Endothelial cell of umbilical vein (primary cell): ENCODE results near the gene CCDC86. TPM values are rescaled to one million over a fixed set of nuclear protein-coding genes. Genes with fewer than 3 reads are reported as not detected.

Experiments used
- BruUV-seq: library from RNA; stranded (reverse); fragments of 400-500 nt; replicated peaks from 2 replicates; lab custom pipeline; 2021; lab: Mats Ljungman, UMichigan
- CTCF ChIA-PET: fragments of 300-600, 350-600 bp; sonication (Branson Sonifier 250); formaldehyde crosslinking; loops from one replicate; lab custom pipeline; 2021; ENCODE audit warnings: antibody characterized with exemption, inconsistent platforms; lab: Charles Lee
- POLR2A ChIA-PET: fragments of 300-600, 350-600 bp; sonication (Branson Sonifier 250); formaldehyde crosslinking; loops from one replicate; lab custom pipeline; 2021; ENCODE audit warnings: antibody characterized with exemption, inconsistent platforms; lab: Charles Lee
- DNase-seq: peaks from one replicate; pipeline ENCODE4 v3.0.0-alpha.2; 2011; ENCODE audit warnings: low read depth, low spot score
- FAIRE-seq: peaks from 2 replicates; lab custom pipeline; 2011; peaks lifted over from hg19 to GRCh38; lab: Jason Lieb, UNC
- H2AFZ ChIP-seq: 2 replicates; pipeline ENCODE4 v1.6.0; 2012; ENCODE audit warnings: low read depth, low read length, control low read depth, inconsistent platforms
- H3K27ac ChIP-seq: 2 replicates; pipeline ENCODE4 v1.5.1; 2011; ENCODE audit warnings: low read depth, mild to moderate bottlenecking, control low read depth, low read length, moderate library complexity; ENCODE audit not compliant: insufficient read depth
- H3K27me3 ChIP-seq, 2 experiments: 2 replicates each; pipeline versions ENCODE4 v1.6.0 to v1.6.1; 2011; ENCODE audit warnings: low read length in 2 of 2, mixed read lengths in 1 of 2; ENCODE audit not compliant: control insufficient read depth in 2 of 2, insufficient read depth in 2 of 2
- H3K36me3 ChIP-seq, 2 experiments: 2 replicates in 1 of 2; 3 replicates in 1 of 2; pipeline ENCODE4 v1.5.1; 2011; ENCODE audit warnings: low read length in 2 of 2, mild to moderate bottlenecking in 1 of 2, moderate library complexity in 1 of 2; ENCODE audit not compliant: control insufficient read depth in 2 of 2, insufficient read depth in 2 of 2; ENCODE audit errors: extremely low read depth in 1 of 2
- H3K4me1 ChIP-seq: 3 replicates; pipeline ENCODE4 v1.5.1; 2011; ENCODE audit warnings: mild to moderate bottlenecking, low read length; ENCODE audit not compliant: control insufficient read depth, insufficient read depth; ENCODE audit errors: extremely low read depth
- H3K4me2 ChIP-seq: 2 replicates; pipeline ENCODE4 v1.6.1; 2011; ENCODE audit warnings: low read length, control low read depth, mixed read lengths; ENCODE audit not compliant: insufficient read depth
- H3K4me3 ChIP-seq, 3 experiments: fragments of 200-600 bp in 1 of 3; sonication (generic), shearing (Covaris generic) in 1 of 3; replicated peaks in 1 of 3; 2 replicates each; pipeline ENCODE4 v1.5.1; 2011 to 2016; ENCODE audit warnings: control low read depth in 3 of 3, low read length in 3 of 3, mild to moderate bottlenecking in 2 of 3, inconsistent platforms in 1 of 3, low read depth in 1 of 3, moderate library complexity in 1 of 3; ENCODE audit not compliant: insufficient read depth in 1 of 3
- H3K79me2 ChIP-seq: 2 replicates; pipeline ENCODE4 v1.6.0; 2012; ENCODE audit warnings: low read length, inconsistent platforms; ENCODE audit not compliant: control insufficient read depth, insufficient read depth
- H3K9ac ChIP-seq: replicated peaks from 2 replicates; pipeline ENCODE3; 2011; ENCODE audit warnings: low read length, control low read depth; ENCODE audit not compliant: insufficient read depth; ENCODE audit errors: extremely low read depth
- H3K9me1 ChIP-seq: replicated peaks from 3 replicates; pipeline ENCODE4 v1.6.0; 2011; ENCODE audit warnings: mild to moderate bottlenecking, low read length; ENCODE audit not compliant: control insufficient read depth, insufficient read depth; ENCODE audit errors: extremely low read depth
- H3K9me3 ChIP-seq: replicated peaks from 2 replicates; pipeline ENCODE4 v1.5.1; 2012; ENCODE audit warnings: low read length, inconsistent platforms; ENCODE audit not compliant: control insufficient read depth, insufficient read depth
- H4K20me1 ChIP-seq: replicated peaks from 2 replicates; pipeline ENCODE3; 2011; ENCODE audit warnings: mild to moderate bottlenecking, low read length; ENCODE audit not compliant: control insufficient read depth, insufficient read depth; ENCODE audit errors: extremely low read depth
- CTCF ChIP-seq, 2 donors: IDR thresholded peaks; 1 replicate in 1 of 2; 2 replicates in 1 of 2; pipeline ENCODE4 v1.5.1; 2011; ENCODE audit warnings: low read length in 2 of 2, mild to moderate bottlenecking in 2 of 2, moderate library complexity in 2 of 2, control low read depth in 1 of 2, inconsistent platforms in 1 of 2, low read depth in 1 of 2; ENCODE audit not compliant: insufficient read depth in 1 of 2; ENCODE audit errors: extremely low read depth in 1 of 2
- EZH2 ChIP-seq: IDR thresholded peaks from 2 replicates; pipeline ENCODE4 v1.6.1; 2012; ENCODE audit warnings: borderline replicate concordance, low read depth, mild to moderate bottlenecking, moderate library complexity, low read length, inconsistent platforms; ENCODE audit not compliant: severe bottlenecking
- GATA2 ChIP-seq: IDR thresholded peaks from 2 replicates; pipeline ENCODE4 v1.7.0; 2011; ENCODE audit warnings: low read depth, mild to moderate bottlenecking, moderate library complexity, mixed read lengths, low read length; ENCODE audit not compliant: insufficient read length, insufficient read depth
- JUN ChIP-seq: IDR thresholded peaks from 2 replicates; pipeline ENCODE4 v1.6.1; 2011; ENCODE audit warnings: borderline replicate concordance, low read depth; ENCODE audit not compliant: insufficient read length, insufficient read depth
- POLR2A ChIP-seq: IDR thresholded peaks from 2 replicates; pipeline ENCODE4 v1.6.1; 2012; ENCODE audit warnings: low read depth, mild to moderate bottlenecking, control low read depth, low read length
- POLR2AphosphoS5 ChIP-seq: IDR thresholded peaks from 2 replicates; pipeline ENCODE4 v1.6.1; 2012; ENCODE audit warnings: low read depth, mild to moderate bottlenecking, control low read depth, low read length, moderate library complexity; ENCODE audit not compliant: insufficient read depth
- dilution Hi-C: fragments of 300-500 bp; cut with MboI; formaldehyde crosslinking; loops from one replicate; pipeline ENCODE4 v1.15.0; 2019; ENCODE audit warnings: low sequenced_read_pairs; ENCODE audit not compliant: extremely low pct_ligation_motif_present
- intact Hi-C: fragments of 100-400 bp; cut with micrococcal nuclease; formaldehyde crosslinking; loops from one replicate; pipeline ENCODE4 v1.10.0; 2022
- polyA plus RNA-seq, 4 experiments: library from polyadenylated mRNA; depleted of rRNA in 3 of 4; stranded (reverse) in 3 of 4; unstranded in 1 of 4; fragments of >200 nt; gene quantifications; 2 replicates each; pipeline versions ENCODE4 v1.2.1 to v1.2.3, GENCODE V29; 2011 to 2012; ENCODE audit warnings: missing spikeins in 1 of 4
- total RNA-seq: library from RNA; stranded (reverse); gene quantifications from 2 replicates; pipeline ENCODE4 v1.2.3, GENCODE V29; 2021
- TF ChIP-seq, protein P1 (sequence below): IDR thresholded peaks from 2 replicates; pipeline ENCODE4 v1.6.1; 2011; ENCODE audit not compliant: insufficient read depth, insufficient read length

CCDC86 gene
- total and polyA plus RNA-seq, 2 donors (not counting 3 experiments of a cell fraction or from before 2014, with no cell fraction given), result 29.8 to 60.8 TPM

DNA sequence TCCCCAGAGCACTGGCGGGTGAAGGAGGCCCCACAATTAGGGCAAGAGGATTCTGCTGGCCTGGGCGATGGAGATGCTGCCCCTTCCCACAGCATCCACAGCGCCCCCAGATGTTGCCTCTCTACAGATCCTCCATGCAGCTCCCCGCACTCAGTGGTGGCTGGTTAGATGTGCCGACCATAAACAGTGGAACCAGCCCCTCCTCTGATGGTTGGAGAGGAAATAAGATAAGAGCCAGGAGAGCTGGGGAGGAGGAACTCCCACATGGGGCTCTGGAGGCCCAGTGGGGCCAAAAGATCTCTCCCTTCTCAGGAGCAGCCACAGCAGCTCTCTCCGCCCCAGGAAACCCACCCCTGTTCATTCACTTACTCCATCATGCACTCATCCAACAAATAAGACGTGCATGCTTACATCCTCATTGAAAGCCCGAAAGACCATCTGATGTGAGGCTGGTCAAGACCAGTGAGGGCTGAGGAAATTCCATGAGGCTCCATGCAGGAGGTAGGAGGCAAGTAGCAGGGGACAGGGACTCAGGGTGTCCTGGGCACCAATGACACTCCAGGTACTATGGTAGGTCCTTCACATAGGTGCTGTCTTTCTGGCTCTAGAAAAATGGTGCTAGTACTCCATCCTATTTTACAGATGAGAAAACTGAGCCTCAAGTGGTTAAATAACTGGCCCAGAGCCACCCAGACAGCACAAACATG lies 12.4 kb downstream of the CCDC86 start:
- H3K9ac ChIP-seq, result no peak overlapping the region
- no TSS peak for BruUV-seq
- intact Hi-C loops, result no loop called here
- POLR2A ChIA-PET, result no interaction called here
- peaks cover 0 to 11% of the 10 kb centered on the region in 2 experiments for H3K36me3 ChIP-seq
- CTCF ChIA-PET, result interaction anchor here (1.0 to 3.2 kb wide), 2 partner anchors 12 to 23 kb away, joined by 3 to 22 read pairs; no protein-coding TSS in a partner anchor
- no peaks in the 10 kb centered on the region for H3K4me1 ChIP-seq
- H3K27me3 ChIP-seq, result no peaks in the 10 kb centered on the region
- FAIRE-seq (no peak), DNase-seq (no peak)
- dilution Hi-C loops, result no loop called here
- no peaks in the 10 kb centered on the region for H3K9me3 ChIP-seq
- no peak overlapping the region for H3K27ac ChIP-seq
- no peaks in the 10 kb centered on the region for H3K9me1 ChIP-seq
- no peaks in the 10 kb centered on the region for H4K20me1 ChIP-seq
- no peak overlapping the region for H3K4me3 ChIP-seq
- no peaks in the 10 kb centered on the region for H3K79me2 ChIP-seq
- TF ChIP-seq CTCF (IDR thresholded peaks at IDR 0.05; ENCODE audit: extremely low read depth in 1 of 2, insufficient read depth in 1 of 2, low read depth in 1 of 2, low read length in 2 of 2) (no peak), EZH2 (no peak), GATA2 (no peak), JUN (no peak), POLR2AphosphoS5 (no peak), POLR2A (no peak)
- TF ChIP-seq, protein P1, sequence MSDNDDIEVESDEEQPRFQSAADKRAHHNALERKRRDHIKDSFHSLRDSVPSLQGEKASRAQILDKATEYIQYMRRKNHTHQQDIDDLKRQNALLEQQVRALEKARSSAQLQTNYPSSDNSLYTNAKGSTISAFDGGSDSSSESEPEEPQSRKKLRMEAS, result no peak
- H2AFZ ChIP-seq, result no peak overlapping the region
- no peak overlapping the region for H3K4me2 ChIP-seq
